Skeletal muscle tissue (tissue), 4 donors: ENCODE measurements around the gene GNMT. TPM values are rescaled to one million over a fixed set of nuclear protein-coding genes. Genes with fewer than 3 reads are reported as not detected.
A peak's percentile ranks its signal among the peaks of the same experiment; 100 is the strongest.
"Not testable (repeated sequence)": the region's sequence is repeated elsewhere in the genome, so short reads cannot be mapped to it uniquely, and the experiment has no call there.

ENCODE experiments used
- H3K27ac ChIP-seq: one replicate; pipeline ENCODE4 v1.7.0; 2013; ENCODE audit warnings: mild to moderate bottlenecking, low read depth, low read length, inconsistent platforms
- H3K27me3 ChIP-seq, 3 donors: one replicate each; pipeline ENCODE4 v1.7.0; 2013; ENCODE audit warnings: low read length in 3 of 3; ENCODE audit not compliant: control insufficient read depth in 3 of 3, insufficient read depth in 3 of 3
- H3K36me3 ChIP-seq, 3 donors: one replicate each; pipeline ENCODE4 v1.7.0; 2013; ENCODE audit warnings: low read length in 3 of 3; ENCODE audit not compliant: control insufficient read depth in 3 of 3, insufficient read depth in 3 of 3
- H3K4me1 ChIP-seq, 3 donors: one replicate each; pipeline ENCODE4 v1.7.0; 2013; ENCODE audit warnings: low read length in 3 of 3, mild to moderate bottlenecking in 3 of 3; ENCODE audit not compliant: control insufficient read depth in 3 of 3, insufficient read depth in 3 of 3
- H3K4me3 ChIP-seq, 3 donors: one replicate each; pipeline ENCODE4 v1.7.0; 2013; ENCODE audit warnings: low read length in 3 of 3
- H3K9ac ChIP-seq, 3 donors: one replicate each; pipeline ENCODE4 v1.7.0; 2013; ENCODE audit warnings: low read length in 3 of 3, mild to moderate bottlenecking in 3 of 3, moderate library complexity in 2 of 3, low read depth in 1 of 3
- H3K9me3 ChIP-seq, 3 donors: one replicate each; pipeline ENCODE4 v1.7.0; 2013; ENCODE audit warnings: low read length in 3 of 3; ENCODE audit not compliant: control insufficient read depth in 3 of 3
- total RNA-seq: library from RNA; depleted of rRNA; stranded (reverse); fragments of >200 nt; gene quantifications from one replicate; pipeline ENCODE4 v1.2.3, GENCODE V29; 2014
- donor health status: Osteomylitis.

The GNMT gene
- total RNA-seq, 1 donor from 2014 or later, result not detected

GRCh38 chr6:42984001-42984923 is 23.7 kb downstream of the GNMT start, which contains the start of gene PPP2R5D:
Gene PPP2R5D, plus strand, starts transcription at chr6:42984570. Its CDS starts 108 bp downstream, at chr6:42984678.
- peak within 1 kb of the TSS; percentile 83 to 93 (median 93) for H3K9ac ChIP-seq
- peaks cover 0 to 12% (median 6%) of the 10 kb centered on the region in 3 donors for H3K36me3 ChIP-seq
- no peaks in the 10 kb centered on the region for H3K27me3 ChIP-seq
- peak within 1 kb of the TSS; percentile 73 for H3K27ac ChIP-seq
- peak within 1 kb of the TSS; percentile 81 to 88 (median 87) for H3K4me3 ChIP-seq
- no peaks in the 10 kb centered on the region for H3K9me3 ChIP-seq
- H3K4me1 ChIP-seq, result peaks cover 42 to 49% (median 47%) of the 10 kb centered on the region in 3 donors

GRCh38 chr6:42984924-42985475 is 24.4 kb downstream of the GNMT start:
- no peaks in the 10 kb centered on the region for H3K9me3 ChIP-seq
- H3K9ac ChIP-seq, result peak overlapping the region; percentile 83 to 93 (median 89)
- peak overlapping the region; percentile 76 to 87 (median 81) for H3K4me3 ChIP-seq
- no peaks in the 10 kb centered on the region for H3K27me3 ChIP-seq
- peak overlapping the region; percentile 73 for H3K27ac ChIP-seq
- H3K4me1 ChIP-seq, result peaks cover 35 to 42% (median 40%) of the 10 kb centered on the region in 3 donors
- H3K36me3 ChIP-seq, result peaks cover 7 to 19% (median 13%) of the 10 kb centered on the region in 3 donors

GRCh38 chr6:42987533-42988451 is 27.2 kb downstream of the GNMT start:
- Histone ChIP-seq H3K4me3 (no peak overlapping the region), H3K9ac (no peak overlapping the region), H3K9me3 (no peaks in the 10 kb centered on the region), H3K36me3 (peaks cover 11 to 34% (median 27%) of the 10 kb centered on the region in 3 donors), H3K27ac (no peak overlapping the region), H3K27me3 (no peaks in the 10 kb centered on the region), H3K4me1 (peaks cover 35 to 39% (median 39%) of the 10 kb centered on the region in 3 donors)

GRCh38 chr6:42988486-42989020 is 28.0 kb downstream of the GNMT start:
- Histone ChIP-seq H3K9me3 (no peaks in the 10 kb centered on the region), H3K27ac (no peak overlapping the region), H3K4me1 (peaks cover 34 to 39% (median 35%) of the 10 kb centered on the region in 3 donors), H3K4me3 (no peak overlapping the region), H3K36me3 (peaks cover 11 to 37% (median 27%) of the 10 kb centered on the region in 3 donors), H3K27me3 (no peaks in the 10 kb centered on the region), H3K9ac (no peak overlapping the region)

- no peak overlapping the region for H3K4me3 ChIP-seq
- no peak overlapping the region for H3K9ac ChIP-seq
- peaks cover 11 to 39% (median 27%) of the 10 kb centered on the region in 3 donors for H3K36me3 ChIP-seq
- no peak overlapping the region for H3K27ac ChIP-seq
- no peaks in the 10 kb centered on the region for H3K27me3 ChIP-seq
- no peaks in the 10 kb centered on the region for H3K9me3 ChIP-seq
- peaks cover 28 to 34% (median 30%) of the 10 kb centered on the region in 3 donors for H3K4me1 ChIP-seq
Measured at GRCh38 chr6:42989923-42990322, 29.4 kb downstream of the GNMT start.

- Histone ChIP-seq H3K27me3 (no peaks in the 10 kb centered on the region), H3K27ac (no peak overlapping the region), H3K4me3 (no peak overlapping the region), H3K9ac (no peak overlapping the region), H3K36me3 (peaks cover 11 to 35% (median 24%) of the 10 kb centered on the region in 3 donors), H3K4me1 (peaks cover 0 to 5% (median 5%) of the 10 kb centered on the region in 3 donors), H3K9me3 (no peaks in the 10 kb centered on the region)
Measured at GRCh38 chr6:42993445-42993844, 32.9 kb downstream of the GNMT start.

- Histone ChIP-seq H3K4me1 (peaks cover 0 to 2% (median 0%) of the 10 kb centered on the region in 3 donors), H3K36me3 (peaks cover 2 to 9% (median 3%) of the 10 kb centered on the region in 3 donors), H3K4me3 (no peak overlapping the region), H3K27ac (no peak overlapping the region), H3K27me3 (no peaks in the 10 kb centered on the region), H3K9ac (no peak overlapping the region), H3K9me3 (no peaks in the 10 kb centered on the region)
Measured at GRCh38 chr6:42996513-42996912, 36.0 kb downstream of the GNMT start.

GRCh38 chr6:42998205-42998604 is 37.7 kb downstream of the GNMT start:
- H3K4me1 ChIP-seq, H3K4me3 ChIP-seq, H3K27ac ChIP-seq, H3K9ac ChIP-seq, H3K9me3 ChIP-seq, H3K27me3 ChIP-seq, H3K36me3 ChIP-seq: not testable (repeated sequence)

GRCh38 chr6:43001843-43002242 is 41.3 kb downstream of the GNMT start:
- H3K9ac ChIP-seq, result no peak overlapping the region
- no peaks in the 10 kb centered on the region for H3K27me3 ChIP-seq
- H3K9me3 ChIP-seq, result no peaks in the 10 kb centered on the region
- peaks cover 2 to 11% (median 3%) of the 10 kb centered on the region in 3 donors for H3K36me3 ChIP-seq
- no peak overlapping the region for H3K27ac ChIP-seq
- H3K4me1 ChIP-seq, result peaks cover 0 to 2% (median 0%) of the 10 kb centered on the region in 3 donors
- H3K4me3 ChIP-seq, result no peak overlapping the region
